DOHH2 (cell line): ENCODE results near the gene NUP205.
A peak's percentile ranks its signal among the peaks of the same experiment; 100 is the strongest.

Source experiments
- H3F3A ChIP-seq: fragments of 200-600 bp; sonication (generic), shearing (Covaris generic); 2 replicates; pipeline ENCODE4 v1.6.0; 2016; ENCODE audit warnings: antibody characterized with exemption, mild to moderate bottlenecking; ENCODE audit not compliant: control insufficient read depth, insufficient read depth
- H3K27ac ChIP-seq: fragments of 200-600 bp; sonication (generic); 2 replicates; pipeline ENCODE4 v1.5.1; 2014; ENCODE audit warnings: low read depth, mild to moderate bottlenecking, low read length, moderate library complexity
- H3K27me3 ChIP-seq: fragments of 200-600 bp; sonication (generic); 2 replicates; pipeline ENCODE4 v1.6.1; 2014; ENCODE audit warnings: mild to moderate bottlenecking, low read length, mixed read lengths; ENCODE audit not compliant: control insufficient read depth
- H3K36me3 ChIP-seq: fragments of 200-600 bp; sonication (generic); 2 replicates; pipeline ENCODE4 v1.6.1; 2014; ENCODE audit warnings: mild to moderate bottlenecking, low read length, moderate library complexity, mixed read lengths; ENCODE audit not compliant: control insufficient read depth
- H3K4me1 ChIP-seq: fragments of 200-600 bp; sonication (generic); 2 replicates; pipeline ENCODE4 v1.6.1; 2014; ENCODE audit warnings: mild to moderate bottlenecking, low read length, mixed read lengths; ENCODE audit not compliant: control insufficient read depth
- H3K4me2 ChIP-seq: fragments of 200-600 bp; sonication (generic); 2 replicates; pipeline ENCODE4 v1.6.0; 2014; ENCODE audit warnings: mild to moderate bottlenecking, low read length, moderate library complexity
- H3K4me3 ChIP-seq: fragments of 200-600 bp; sonication (generic); 2 replicates; pipeline ENCODE4 v1.5.1; 2014; ENCODE audit warnings: mild to moderate bottlenecking, low read length, mixed read lengths
- H3K79me2 ChIP-seq: fragments of 200-600 bp; sonication (generic); 2 replicates; pipeline ENCODE4 v1.6.1; 2014; ENCODE audit warnings: mild to moderate bottlenecking, low read length, mixed read lengths; ENCODE audit not compliant: control insufficient read depth
- H3K9me2 ChIP-seq: fragments of 200-600 bp; sonication (generic); replicated peaks from 2 replicates; pipeline ENCODE4 v1.6.1; 2014; ENCODE audit warnings: mild to moderate bottlenecking, low read length, mixed read lengths; ENCODE audit not compliant: control insufficient read depth
- H3K9me3 ChIP-seq: fragments of 200-600 bp; sonication (generic); 2 replicates; pipeline ENCODE4 v1.6.1; 2014; ENCODE audit warnings: antibody characterized with exemption, low read length, mixed read lengths; ENCODE audit not compliant: control insufficient read depth, insufficient read depth
- H4K20me1 ChIP-seq: fragments of 200-600 bp; sonication (generic); 2 replicates; pipeline ENCODE4 v1.6.0; 2014; ENCODE audit warnings: low read depth, mild to moderate bottlenecking, antibody characterized with exemption, low read length, moderate library complexity; ENCODE audit not compliant: control insufficient read depth, insufficient read depth
- EZH2phosphoT487 ChIP-seq: fragments of 200-600 bp; sonication (generic); IDR thresholded peaks from 2 replicates; pipeline ENCODE4 v1.6.1; 2017; ENCODE audit warnings: borderline replicate concordance, mild to moderate bottlenecking, antibody characterized with exemption, low read length, moderate library complexity, mixed read lengths
- TF ChIP-seq, protein P1 (sequence below): fragments of 200-600 bp; sonication (generic); IDR thresholded peaks from one replicate; pipeline ENCODE4 v1.5.1; 2014; ENCODE audit warnings: antibody characterized with exemption, mild to moderate bottlenecking, low read depth, low read length; ENCODE audit not compliant: poor library complexity, severe bottlenecking

The NUP205 gene

DNA sequence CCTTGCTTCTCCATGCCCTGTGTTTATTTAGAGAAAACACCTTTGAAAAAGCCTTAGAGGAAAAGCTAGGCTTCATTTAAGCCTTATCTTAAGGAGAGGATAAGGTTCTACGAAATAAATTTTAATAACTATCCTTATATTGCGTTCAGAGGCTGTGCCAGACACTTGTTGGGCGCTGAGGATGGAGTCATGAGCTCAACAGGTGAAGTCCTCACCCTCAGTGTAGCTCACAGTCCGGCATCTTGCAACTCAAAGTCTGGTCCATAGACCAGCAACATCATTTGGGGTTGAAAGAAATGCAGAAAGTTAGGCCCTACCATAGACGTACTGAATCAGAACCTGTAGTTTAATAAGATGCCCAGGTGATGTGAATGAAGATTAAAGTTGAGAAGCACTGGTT, 100.8 kb downstream of the NUP205 start:
- Histone ChIP-seq H3K27me3 (no peaks in the 10 kb centered on the region), H3K9me2 (no peaks in the 10 kb centered on the region), H3K79me2 (peaks cover 12% of the 10 kb centered on the region), H3K27ac (no peak overlapping the region), H3F3A (0 out of 2 replicates have a peak, but pooled peaks cover 2% of the 10 kb centered on the region), H3K4me2 (no peak overlapping the region), H3K4me3 (no peak overlapping the region), H3K4me1 (peaks cover 10% of the 10 kb centered on the region), H4K20me1 (no peaks in the 10 kb centered on the region), H3K9me3 (no peaks in the 10 kb centered on the region), H3K36me3 (peaks cover 4% of the 10 kb centered on the region; the same call in 1 of the 2 replicates)
- no peak for TF ChIP-seq EZH2phosphoT487
- TF ChIP-seq, protein P1, sequence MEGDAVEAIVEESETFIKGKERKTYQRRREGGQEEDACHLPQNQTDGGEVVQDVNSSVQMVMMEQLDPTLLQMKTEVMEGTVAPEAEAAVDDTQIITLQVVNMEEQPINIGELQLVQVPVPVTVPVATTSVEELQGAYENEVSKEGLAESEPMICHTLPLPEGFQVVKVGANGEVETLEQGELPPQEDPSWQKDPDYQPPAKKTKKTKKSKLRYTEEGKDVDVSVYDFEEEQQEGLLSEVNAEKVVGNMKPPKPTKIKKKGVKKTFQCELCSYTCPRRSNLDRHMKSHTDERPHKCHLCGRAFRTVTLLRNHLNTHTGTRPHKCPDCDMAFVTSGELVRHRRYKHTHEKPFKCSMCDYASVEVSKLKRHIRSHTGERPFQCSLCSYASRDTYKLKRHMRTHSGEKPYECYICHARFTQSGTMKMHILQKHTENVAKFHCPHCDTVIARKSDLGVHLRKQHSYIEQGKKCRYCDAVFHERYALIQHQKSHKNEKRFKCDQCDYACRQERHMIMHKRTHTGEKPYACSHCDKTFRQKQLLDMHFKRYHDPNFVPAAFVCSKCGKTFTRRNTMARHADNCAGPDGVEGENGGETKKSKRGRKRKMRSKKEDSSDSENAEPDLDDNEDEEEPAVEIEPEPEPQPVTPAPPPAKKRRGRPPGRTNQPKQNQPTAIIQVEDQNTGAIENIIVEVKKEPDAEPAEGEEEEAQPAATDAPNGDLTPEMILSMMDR = no peak

DNA sequence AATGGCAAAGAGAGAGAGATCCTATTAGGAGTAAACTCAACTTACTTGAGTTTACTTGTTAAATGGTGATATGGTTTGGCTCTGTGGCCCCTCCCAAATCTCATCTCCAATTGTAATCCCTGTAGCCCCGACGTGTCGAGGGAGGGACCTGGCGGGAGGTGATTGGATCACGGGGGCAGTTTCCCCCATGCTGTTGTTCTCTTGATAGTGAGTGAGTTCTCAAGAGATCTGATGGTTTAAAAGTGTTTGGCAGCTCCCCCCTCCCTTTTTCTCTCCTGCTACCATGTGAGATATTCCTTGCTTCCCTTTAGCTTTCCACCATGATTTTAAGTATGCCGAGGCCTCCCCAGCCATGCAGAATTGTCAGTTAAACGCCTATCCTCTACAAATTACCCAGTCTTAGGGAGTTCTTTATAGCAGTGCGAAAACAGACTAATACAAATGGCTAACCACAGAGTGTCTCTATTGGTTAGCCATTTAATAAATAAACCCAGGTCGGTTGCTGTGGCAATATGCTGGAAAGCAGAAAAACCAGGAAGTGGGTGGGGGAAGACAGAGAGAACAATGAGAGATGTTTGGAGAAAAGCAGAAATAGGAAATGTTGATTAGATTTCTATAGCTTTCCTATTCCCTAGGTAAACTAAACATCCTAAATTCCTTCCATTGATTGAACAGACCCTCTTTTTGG, 101.6 kb downstream of the NUP205 start:
- Histone ChIP-seq H3F3A (no peaks in the 10 kb centered on the region), H4K20me1 (no peaks in the 10 kb centered on the region), H3K4me3 (no peak overlapping the region), H3K4me2 (no peak overlapping the region), H3K4me1 (peaks cover 15% of the 10 kb centered on the region), H3K36me3 (peaks cover 4% of the 10 kb centered on the region; the same call in 1 of the 2 replicates), H3K9me3 (no peaks in the 10 kb centered on the region), H3K27me3 (no peaks in the 10 kb centered on the region), H3K27ac (no peak overlapping the region), H3K79me2 (peaks cover 20% of the 10 kb centered on the region), H3K9me2 (no peaks in the 10 kb centered on the region)
- TF ChIP-seq, protein P1 = no peak
- TF ChIP-seq EZH2phosphoT487 = no peak

DNA sequence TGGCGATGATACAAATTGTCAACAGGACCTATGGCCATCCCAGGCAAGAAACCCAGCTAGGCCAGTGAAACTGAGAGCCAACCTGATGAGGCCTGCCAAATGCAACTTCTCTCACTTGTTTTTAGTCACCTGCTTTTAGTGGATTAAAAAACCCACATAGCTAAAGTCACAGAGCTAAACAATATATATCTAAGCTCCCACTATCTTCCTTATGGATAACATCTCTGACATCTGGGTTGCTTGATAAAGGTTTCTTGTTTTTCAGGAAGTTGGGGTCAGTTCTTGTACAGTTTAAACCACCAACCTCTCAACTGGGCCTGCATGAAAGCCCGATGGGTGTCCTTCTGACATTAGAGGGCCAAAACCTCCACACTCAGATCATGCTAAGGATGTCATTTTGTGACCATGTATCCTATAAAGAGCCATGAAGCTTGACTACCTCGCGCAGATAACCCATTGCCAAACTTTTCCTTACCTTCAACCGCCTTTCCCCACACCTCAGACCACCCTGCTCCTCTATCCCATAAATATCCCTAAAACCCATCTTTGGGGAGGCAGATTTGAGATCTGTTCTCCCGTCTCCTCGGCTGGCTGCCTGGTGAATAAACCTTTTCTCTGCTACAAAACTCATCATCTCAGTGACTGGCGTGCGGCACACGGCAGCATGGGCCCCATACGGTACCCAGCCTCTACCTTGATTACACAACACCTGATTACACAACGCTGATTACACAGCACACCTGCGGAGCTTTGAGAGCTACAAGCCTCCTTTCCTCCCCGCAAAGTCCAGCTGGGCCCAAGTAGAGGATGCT, 103.8 kb downstream of the NUP205 start:
- Histone ChIP-seq H3K36me3 (peaks cover 4% of the 10 kb centered on the region; the same call in 1 of the 2 replicates), H3K27me3 (no peaks in the 10 kb centered on the region), H3K4me1 (peaks cover 16% of the 10 kb centered on the region), H3K27ac (no peak overlapping the region), H3K9me3 (no peaks in the 10 kb centered on the region), H3K4me3 (peak overlapping the region; percentile 84), H3K4me2 (peak overlapping the region; percentile 68), H4K20me1 (no peaks in the 10 kb centered on the region), H3F3A (no peaks in the 10 kb centered on the region), H3K9me2 (no peaks in the 10 kb centered on the region), H3K79me2 (peaks cover 38% of the 10 kb centered on the region)
- TF ChIP-seq, protein P1 = no peak
- TF ChIP-seq EZH2phosphoT487 = no peak
